OCI-LY7 (cell line): ENCODE results near the gene EFCAB5. TPM values are rescaled to one million over a fixed set of nuclear protein-coding genes. Genes with fewer than 3 reads are reported as not detected.

Source experiments
- BruUV-seq: library from RNA; stranded (reverse); fragments of 400-500 nt; replicated peaks from 2 replicates; lab custom pipeline; 2021; lab: Mats Ljungman, UMichigan
- CTCF ChIA-PET: fragments of 300-600 bp; sonication (Branson Sonifier 250); formaldehyde crosslinking; loops from one replicate; lab custom pipeline; 2022; ENCODE audit warnings: antibody characterized with exemption; ENCODE audit not compliant: unreplicated experiment; lab: Charles Lee
- POLR2A ChIA-PET: fragments of 300-600 bp; sonication (Branson Sonifier 250); formaldehyde crosslinking; loops from one replicate; lab custom pipeline; 2022; ENCODE audit warnings: antibody characterized with exemption; lab: Charles Lee
- DNase-seq: peaks from one replicate; pipeline ENCODE4 v3.0.0-alpha.2; 2015; ENCODE audit warnings: low spot score
- H2AFZ ChIP-seq: fragments of 200-600 bp; sonication (generic), shearing (Covaris generic); 2 replicates; pipeline ENCODE4 v1.6.1; 2014; ENCODE audit warnings: mild to moderate bottlenecking, antibody characterized with exemption, low read length, moderate library complexity
- H3K27ac ChIP-seq: fragments of 200-600 bp; sonication (generic); 2 replicates; pipeline ENCODE4 v1.5.1; 2014; ENCODE audit warnings: mixed run types, low read depth, mild to moderate bottlenecking, moderate library complexity, low read length, inconsistent platforms; ENCODE audit not compliant: poor library complexity, severe bottlenecking
- H3K36me3 ChIP-seq: fragments of 200-600 bp; sonication (generic); 2 replicates; pipeline ENCODE4 v1.6.1; 2014; ENCODE audit warnings: mild to moderate bottlenecking, antibody characterized with exemption, low read length, moderate library complexity, mixed read lengths; ENCODE audit not compliant: insufficient read depth
- H3K4me1 ChIP-seq: fragments of 200-600 bp; sonication (generic); 2 replicates; pipeline ENCODE4 v1.5.1; 2014; ENCODE audit warnings: mild to moderate bottlenecking, low read length; ENCODE audit not compliant: insufficient read depth, poor library complexity, severe bottlenecking
- H3K4me2 ChIP-seq: fragments of 200-600 bp; sonication (generic); 2 replicates; pipeline ENCODE4 v1.6.1; 2014; ENCODE audit warnings: mild to moderate bottlenecking, low read length
- H3K4me3 ChIP-seq: fragments of 200-600 bp; sonication (generic); 2 replicates; pipeline ENCODE4 v1.5.1; 2014; ENCODE audit warnings: mild to moderate bottlenecking, low read depth, low read length; ENCODE audit not compliant: poor library complexity, severe bottlenecking
- H3K79me2 ChIP-seq: fragments of 200-600 bp; sonication (generic); 2 replicates; pipeline ENCODE4 v1.6.1; 2016; ENCODE audit warnings: low read depth, mild to moderate bottlenecking, low read length, moderate library complexity, mixed read lengths; ENCODE audit not compliant: insufficient read depth
- H3K9me2 ChIP-seq: fragments of 200-600 bp; sonication (generic); 2 replicates; pipeline ENCODE4 v1.6.1; 2016; ENCODE audit warnings: mild to moderate bottlenecking, low read length, mixed read lengths; ENCODE audit not compliant: insufficient read depth
- H3K9me3 ChIP-seq: fragments of 200-600 bp; sonication (generic); 2 replicates; pipeline ENCODE4 v1.6.1; 2014; ENCODE audit warnings: mild to moderate bottlenecking, mixed run types, low read length, mixed read lengths
- H4K20me1 ChIP-seq: fragments of 200-600 bp; sonication (generic); 2 replicates; pipeline ENCODE4 v1.6.1; 2014; ENCODE audit warnings: mild to moderate bottlenecking, antibody characterized with exemption, low read length, moderate library complexity, mixed read lengths; ENCODE audit not compliant: insufficient read depth
- CTCF ChIP-seq: fragments of 200-600 bp; sonication (generic); conservative IDR thresholded peaks from 2 replicates; pipeline ENCODE4 v1.5.1; 2014; ENCODE audit warnings: mild to moderate bottlenecking, antibody characterized with exemption, low read length, moderate library complexity, mixed read lengths
- EZH2phosphoT487 ChIP-seq: fragments of 200-600 bp; sonication (generic); IDR thresholded peaks from 2 replicates; pipeline ENCODE4 v1.6.1; 2018; ENCODE audit warnings: low read depth, borderline replicate concordance, mild to moderate bottlenecking, mixed run types, antibody characterized with exemption, low read length, moderate library complexity, mixed read lengths
- intact Hi-C: fragments of 100-400 bp; cut with micrococcal nuclease; formaldehyde crosslinking; loops from one replicate; pipeline ENCODE4 v1.10.0; 2022; ENCODE audit not compliant: unreplicated experiment
- total RNA-seq, 2 experiments: library from RNA; depleted of rRNA in 1 of 2; stranded (reverse); fragments of >200 nt in 1 of 2; shearing (Covaris generic) in 1 of 2; gene quantifications; 2 replicates each; pipeline ENCODE4 v1.2.3, GENCODE V29; 2014 to 2022

The EFCAB5 gene
- total RNA-seq, 2 experiments from 2014 or later = 1.9 to 2.2 TPM

DNA sequence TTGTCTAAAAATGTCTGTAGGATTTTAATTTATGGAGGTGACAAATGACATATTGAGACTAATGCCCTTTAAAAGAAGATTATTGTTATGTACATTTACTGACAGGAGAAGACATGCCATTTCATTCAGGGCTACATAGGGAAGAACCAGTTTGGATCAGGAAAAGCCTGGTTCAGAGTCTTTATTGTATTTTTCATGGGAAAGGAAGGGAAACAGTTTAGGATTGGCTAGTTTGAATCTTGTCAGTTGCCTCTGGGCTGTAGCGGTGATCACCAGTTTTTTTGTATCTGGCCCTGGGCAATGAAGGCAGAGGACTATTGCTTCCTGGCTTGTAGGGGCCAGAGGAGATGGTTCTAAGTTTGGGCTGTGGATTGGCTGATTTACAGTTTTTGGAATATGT is 206.9 kb downstream of the EFCAB5 start:
- H3K9me2 ChIP-seq = no peaks in the 10 kb centered on the region
- 0 out of 2 replicates have a peak, but pooled peaks cover 4% of the 10 kb centered on the region for H4K20me1 ChIP-seq
- no peak overlapping the region for H3K4me3 ChIP-seq
- TF ChIP-seq CTCF = no peak
- no peak for TF ChIP-seq EZH2phosphoT487
- H3K9me3 ChIP-seq = no peaks in the 10 kb centered on the region
- H3K4me1 ChIP-seq = no peaks in the 10 kb centered on the region
- no peak overlapping the region for H2AFZ ChIP-seq
- POLR2A ChIA-PET = interaction anchor here (0.9 kb wide), 1 partner anchor 14 kb away, joined by 5 read pairs; no protein-coding TSS in a partner anchor
- no peak overlapping the region for H3K27ac ChIP-seq
- H3K4me2 ChIP-seq = no peak overlapping the region
- intact Hi-C loops = no loop called here
- CTCF ChIA-PET = no interaction called here
- no TSS peak for BruUV-seq
- no peak for DNase-seq
- H3K36me3 ChIP-seq = peaks cover 39% of the 10 kb centered on the region
- peaks cover 65% of the 10 kb centered on the region for H3K79me2 ChIP-seq

- no TSS peak for BruUV-seq
- DNase-seq = no peak
- Histone ChIP-seq H3K4me1 (no peaks in the 10 kb centered on the region), H3K79me2 (peaks cover 53% of the 10 kb centered on the region), H3K9me3 (no peaks in the 10 kb centered on the region), H3K4me3 (no peak overlapping the region), H2AFZ (no peak overlapping the region), H3K9me2 (no peaks in the 10 kb centered on the region), H3K27ac (no peak overlapping the region), H4K20me1 (0 out of 2 replicates have a peak, but pooled peaks cover 2% of the 10 kb centered on the region), H3K4me2 (no peak overlapping the region), H3K36me3 (peaks cover 29% of the 10 kb centered on the region)
- intact Hi-C loops = no loop called here
- no peak for TF ChIP-seq CTCF
- no peak for TF ChIP-seq EZH2phosphoT487
- CTCF ChIA-PET = no interaction called here
- POLR2A ChIA-PET = interaction anchor here (0.5 to 1.7 kb wide), 6 partner anchors 17 to 711 kb away, joined by 3 to 6 read pairs (median 4); no protein-coding TSS in a partner anchor
These were observed 210.0 kb downstream of the EFCAB5 start for GRCh38 chr17:30151471-30151870.

- H3K27ac ChIP-seq = no peak overlapping the region
- H3K9me3 ChIP-seq = peaks cover 10% of the 10 kb centered on the region; the same call in 1 of the 2 replicates
- no peak overlapping the region for H3K4me2 ChIP-seq
- H3K4me3 ChIP-seq = no peak overlapping the region
- H3K79me2 ChIP-seq = peaks cover 64% of the 10 kb centered on the region
- no peaks in the 10 kb centered on the region for H3K9me2 ChIP-seq
- intact Hi-C loops = no loop called here
- TF ChIP-seq CTCF (no peak), EZH2phosphoT487 (no peak)
- H2AFZ ChIP-seq = no peak overlapping the region
- H3K4me1 ChIP-seq = peaks cover 18% of the 10 kb centered on the region
- POLR2A ChIA-PET = no interaction called here
- H3K36me3 ChIP-seq = peaks cover 47% of the 10 kb centered on the region
- CTCF ChIA-PET = no interaction called here
- DNase-seq = no peak
- BruUV-seq = no TSS peak
- H4K20me1 ChIP-seq = 0 out of 2 replicates have a peak, but pooled peaks cover 6% of the 10 kb centered on the region
These were observed 212.0 kb downstream of the EFCAB5 start for GRCh38 chr17:30153463-30153862.
